A673 (cell line): ENCODE results near the gene COG4. TPM values are rescaled to one million over a fixed set of nuclear protein-coding genes. Genes with fewer than 3 reads are reported as not detected.

Experiments
- BruUV-seq: library from RNA; stranded (reverse); fragments of 400-500 nt; replicated peaks from 2 replicates; lab custom pipeline; 2021; lab: Mats Ljungman, UMichigan
- CTCF ChIA-PET: fragments of 300-600 bp; sonication (Branson Sonifier 250); formaldehyde crosslinking; loops from one replicate; lab custom pipeline; 2022; ENCODE audit warnings: antibody characterized with exemption; lab: Charles Lee
- POLR2A ChIA-PET: fragments of 300-600 bp; sonication (Branson Sonifier 250); formaldehyde crosslinking; loops from one replicate; lab custom pipeline; 2022; ENCODE audit warnings: antibody characterized with exemption; ENCODE audit not compliant: low non-redundant PET; lab: Charles Lee
- DNase-seq: peaks from one replicate; pipeline ENCODE4 v3.0.0-alpha.2; 2015; ENCODE audit warnings: low spot score
- H3K27ac ChIP-seq: fragments of 200-600 bp; sonication (generic); 2 replicates; pipeline ENCODE4 v1.5.1; 2016; ENCODE audit warnings: mixed run types, low read depth, mild to moderate bottlenecking, mixed read lengths, antibody characterized with exemption, low read length; ENCODE audit not compliant: poor library complexity, severe bottlenecking
- H3K27me3 ChIP-seq: fragments of 200-600 bp; sonication (generic); replicated peaks from 2 replicates; pipeline ENCODE4 v1.6.1; 2017; ENCODE audit warnings: mixed run types, low read depth, mild to moderate bottlenecking, mixed read lengths, antibody characterized with exemption, low read length; ENCODE audit not compliant: insufficient read depth, poor library complexity
- H3K36me3 ChIP-seq: fragments of 200-600 bp; sonication (generic); 2 replicates; pipeline ENCODE4 v1.6.1; 2016; ENCODE audit warnings: mixed run types, mild to moderate bottlenecking, mixed read lengths, antibody characterized with exemption, low read length; ENCODE audit not compliant: insufficient read depth, poor library complexity, severe bottlenecking
- H3K4me1 ChIP-seq: fragments of 200-600 bp; sonication (generic); 2 replicates; pipeline ENCODE4 v1.6.1; 2017; ENCODE audit warnings: mixed run types, mild to moderate bottlenecking, mixed read lengths, antibody characterized with exemption, low read length; ENCODE audit not compliant: insufficient read depth, poor library complexity, severe bottlenecking
- H3K4me3 ChIP-seq: fragments of 200-600 bp; sonication (generic); 2 replicates; pipeline ENCODE4 v1.5.1; 2016; ENCODE audit warnings: low read depth, mixed run types, mild to moderate bottlenecking, mixed read lengths, low read length; ENCODE audit not compliant: poor library complexity, severe bottlenecking
- H3K9me3 ChIP-seq: fragments of 200-600 bp; sonication (generic); 2 replicates; pipeline ENCODE4 v1.6.1; 2016; ENCODE audit warnings: mixed run types, low read depth, mild to moderate bottlenecking, mixed read lengths, antibody characterized with exemption, low read length; ENCODE audit not compliant: poor library complexity, severe bottlenecking
- EZH2 ChIP-seq: fragments of 200-600 bp; sonication (generic); IDR thresholded peaks from 2 replicates; pipeline ENCODE4 v1.6.1; 2017; ENCODE audit warnings: borderline replicate concordance, low read depth, mild to moderate bottlenecking, mixed read lengths, antibody characterized with exemption, low read length; ENCODE audit not compliant: poor library complexity, severe bottlenecking
- intact Hi-C: fragments of 100-400 bp; cut with micrococcal nuclease; formaldehyde crosslinking; loops from one replicate; pipeline ENCODE4 v1.10.0; 2022; ENCODE audit not compliant: unreplicated experiment
- total RNA-seq: library from RNA; stranded (reverse); gene quantifications from 2 replicates; pipeline ENCODE4 v1.2.3, GENCODE V29; 2021
- TF ChIP-seq, protein P1 (sequence below): fragments of 300-800, 200-600 bp; sonication (generic); conservative IDR thresholded peaks from 2 replicates; pipeline ENCODE4 v1.5.1; 2017; ENCODE audit warnings: low read depth, mild to moderate bottlenecking, antibody characterized with exemption, low read length, moderate library complexity, mixed read lengths

The COG4 gene
- total RNA-seq, 1 experiment from 2014 or later: 68.6 TPM

DNA sequence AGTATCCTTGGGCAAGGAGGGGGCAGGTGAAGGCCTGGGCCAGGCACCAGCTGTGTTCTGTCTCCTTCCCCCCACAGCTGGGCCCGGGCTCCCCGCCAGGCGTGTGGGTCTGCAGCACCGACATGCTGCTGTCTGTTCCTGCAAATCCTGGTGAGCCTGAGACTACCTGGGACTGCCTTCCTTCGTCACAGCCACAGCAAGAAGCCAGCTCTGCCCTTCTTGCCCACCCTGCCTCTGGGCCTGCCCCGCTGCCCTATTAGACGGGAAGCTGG lies 56.6 kb downstream of the COG4 start:
- no peaks in the 10 kb centered on the region for H3K36me3 ChIP-seq
- H3K9me3 ChIP-seq: no peaks in the 10 kb centered on the region
- DNase-seq: no peak
- H3K4me1 ChIP-seq: no peaks in the 10 kb centered on the region
- intact Hi-C loops: no loop called here
- no peak for TF ChIP-seq EZH2
- TF ChIP-seq, protein P1, sequence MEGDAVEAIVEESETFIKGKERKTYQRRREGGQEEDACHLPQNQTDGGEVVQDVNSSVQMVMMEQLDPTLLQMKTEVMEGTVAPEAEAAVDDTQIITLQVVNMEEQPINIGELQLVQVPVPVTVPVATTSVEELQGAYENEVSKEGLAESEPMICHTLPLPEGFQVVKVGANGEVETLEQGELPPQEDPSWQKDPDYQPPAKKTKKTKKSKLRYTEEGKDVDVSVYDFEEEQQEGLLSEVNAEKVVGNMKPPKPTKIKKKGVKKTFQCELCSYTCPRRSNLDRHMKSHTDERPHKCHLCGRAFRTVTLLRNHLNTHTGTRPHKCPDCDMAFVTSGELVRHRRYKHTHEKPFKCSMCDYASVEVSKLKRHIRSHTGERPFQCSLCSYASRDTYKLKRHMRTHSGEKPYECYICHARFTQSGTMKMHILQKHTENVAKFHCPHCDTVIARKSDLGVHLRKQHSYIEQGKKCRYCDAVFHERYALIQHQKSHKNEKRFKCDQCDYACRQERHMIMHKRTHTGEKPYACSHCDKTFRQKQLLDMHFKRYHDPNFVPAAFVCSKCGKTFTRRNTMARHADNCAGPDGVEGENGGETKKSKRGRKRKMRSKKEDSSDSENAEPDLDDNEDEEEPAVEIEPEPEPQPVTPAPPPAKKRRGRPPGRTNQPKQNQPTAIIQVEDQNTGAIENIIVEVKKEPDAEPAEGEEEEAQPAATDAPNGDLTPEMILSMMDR: no peak
- H3K4me3 ChIP-seq: no peak overlapping the region
- H3K27ac ChIP-seq: no peak overlapping the region
- ChIA-PET CTCF (no interaction called here), POLR2A (no interaction called here)
- BruUV-seq: no TSS peak
- no peaks in the 10 kb centered on the region for H3K27me3 ChIP-seq

DNA sequence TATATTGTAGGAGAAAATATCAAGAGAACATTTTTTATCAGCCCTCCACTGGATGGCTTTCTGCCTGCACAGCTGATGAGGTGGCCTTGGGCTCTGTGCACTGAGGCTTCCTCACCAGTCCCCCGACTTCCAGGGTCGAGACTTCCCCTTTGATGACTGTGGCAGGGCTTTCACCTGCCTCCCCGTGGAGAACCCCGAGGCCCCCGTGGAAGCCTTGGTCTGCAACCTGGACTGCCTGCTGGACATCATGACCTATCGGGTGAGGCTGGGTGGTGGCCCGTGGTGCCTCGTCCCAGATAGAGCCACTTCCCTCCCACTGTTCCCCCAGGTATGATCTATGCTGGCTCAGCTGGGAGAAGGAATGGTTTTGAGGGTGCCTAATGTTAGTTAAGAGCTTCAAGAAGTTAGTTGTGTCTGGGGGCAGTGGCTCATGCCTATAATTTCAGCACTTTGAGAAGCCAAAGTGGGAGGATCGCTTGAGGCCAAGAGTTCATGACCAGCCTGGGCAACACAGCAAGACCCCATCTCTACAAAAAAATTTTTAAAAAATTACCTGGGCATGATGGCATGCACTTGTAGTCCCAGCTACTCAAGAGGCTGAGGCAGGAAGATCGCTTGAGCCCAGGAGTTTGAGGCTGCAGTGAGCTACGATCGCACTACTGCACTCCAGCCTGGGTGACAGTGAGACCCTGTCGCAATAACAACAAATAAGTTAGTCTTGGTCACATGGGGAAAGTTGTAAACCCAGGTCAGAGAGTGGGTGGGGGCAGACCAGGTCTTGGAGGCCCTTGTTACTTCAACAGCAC lies 57.2 kb downstream of the COG4 start:
- CTCF ChIA-PET: no interaction called here
- Histone ChIP-seq H3K36me3 (no peaks in the 10 kb centered on the region), H3K4me3 (no peak overlapping the region), H3K9me3 (no peaks in the 10 kb centered on the region), H3K4me1 (peaks cover 4% of the 10 kb centered on the region), H3K27ac (no peak overlapping the region), H3K27me3 (no peaks in the 10 kb centered on the region)
- intact Hi-C loops: no loop called here
- TF ChIP-seq, protein P1: no peak
- TF ChIP-seq EZH2: no peak
- POLR2A ChIA-PET: no interaction called here
- BruUV-seq: no TSS peak
- DNase-seq: no peak

DNA sequence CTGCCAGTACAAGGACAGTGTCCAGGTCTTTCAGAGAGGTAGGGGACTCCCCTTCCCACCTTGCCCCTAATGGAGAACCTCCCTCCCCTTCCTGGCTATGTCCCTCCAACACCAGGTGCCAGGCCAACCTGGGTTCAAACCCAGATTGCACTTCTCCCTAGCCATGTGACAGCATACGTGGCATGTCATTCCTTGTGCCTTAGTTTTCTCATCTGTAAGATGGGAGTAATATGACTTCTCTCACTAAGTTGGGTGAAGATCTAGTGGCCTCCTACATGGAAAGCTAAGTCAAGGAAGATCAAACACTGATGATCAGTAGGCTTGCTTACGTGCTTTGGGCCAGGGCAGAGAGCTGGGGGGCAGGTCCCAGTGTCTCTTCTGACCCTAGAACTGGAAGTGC lies 60.1 kb downstream of the COG4 start:
- no peak for TF ChIP-seq EZH2
- TF ChIP-seq, protein P1: no peak

More for the DNA sequence above, 60.1 kb downstream of the COG4 start:
- intact Hi-C loops: no loop called here
- Histone ChIP-seq H3K9me3 (no peaks in the 10 kb centered on the region), H3K4me1 (peaks cover 9% of the 10 kb centered on the region), H3K4me3 (no peak overlapping the region), H3K27me3 (no peaks in the 10 kb centered on the region), H3K27ac (no peak overlapping the region), H3K36me3 (no peaks in the 10 kb centered on the region)
- ChIA-PET POLR2A (no interaction called here), CTCF (no interaction called here)
- no TSS peak for BruUV-seq
- DNase-seq: no peak
